ENCODE measurements around the gene OR14J1.

The OR14J1 gene

DNA sequence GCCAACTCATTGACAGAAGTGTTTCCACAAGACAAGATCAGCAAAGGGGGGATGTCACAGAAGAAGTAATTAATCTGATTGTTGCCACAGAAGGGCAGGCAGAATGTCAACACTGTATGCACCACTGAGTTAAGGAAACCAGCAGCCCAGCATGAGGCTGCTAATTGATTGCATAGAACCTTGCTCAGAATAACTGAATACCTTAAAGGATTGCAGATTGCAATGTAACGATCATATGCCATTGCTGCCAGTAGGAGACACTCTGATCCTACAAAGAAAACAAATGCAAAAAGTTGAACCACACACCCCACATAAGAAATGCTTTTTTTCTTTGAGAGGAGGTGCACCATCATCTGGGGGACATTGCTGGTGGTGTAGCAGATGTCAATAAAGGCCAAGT lies 54.1 kb downstream of the OR14J1 start:
- no peak overlapping the region for H3K27ac ChIP-seq
- no peak; the same call in 1 of the 2 replicates for TF ChIP-seq CTCF (conservative IDR thresholded peaks at IDR 0.05)
- TF ChIP-seq ZFX (IDR thresholded peaks at IDR 0.05): no peak
